ENCODE measurements around the gene SLC16A1. TPM values are rescaled to one million over a fixed set of nuclear protein-coding genes. Genes with fewer than 3 reads are reported as not detected.

Gene SLC16A1
- total RNA-seq, 2 experiments from 2014 or later = 59.0 to 61.4 TPM

GRCh38 chr1:112934577-112934976 lies 21.4 kb downstream of the SLC16A1 start:
- H3K9me3 Mint-ChIP-seq = no peaks in the 10 kb centered on the region
- ChIA-PET POLR2A (no interaction called here), CTCF (interaction anchor here (0.5 to 2.5 kb wide), 2 partner anchors 22 to 54 kb away, joined by 3 to 6 read pairs; partner anchors contain the start of gene SLC16A1)
- peak overlapping the region; percentile 10 for H3K27ac Mint-ChIP-seq
- no peak for DNase-seq
- peaks cover 54% of the 10 kb centered on the region for H3K4me1 Mint-ChIP-seq
- no peak overlapping the region for H3K4me3 Mint-ChIP-seq
- no peaks in the 10 kb centered on the region for H3K27me3 Mint-ChIP-seq
- H3K36me3 Mint-ChIP-seq (ENCODE audit: low read depth) = peaks cover 11% of the 10 kb centered on the region

- Mint-ChIP-seq H3K9me3 (no peaks in the 10 kb centered on the region), H3K27me3 (no peaks in the 10 kb centered on the region), H3K4me3 (no peak overlapping the region), H3K27ac (peak overlapping the region; percentile 10), H3K4me1 (peaks cover 50% of the 10 kb centered on the region), H3K36me3 (ENCODE audit: low read depth) (peaks cover 12% of the 10 kb centered on the region)
- ChIA-PET CTCF (interaction anchor here (0.5 to 2.5 kb wide), 2 partner anchors 22 to 54 kb away, joined by 3 to 6 read pairs; partner anchors contain the start of gene SLC16A1), POLR2A (no interaction called here)
- no peak for DNase-seq
These were observed 22.0 kb downstream of the SLC16A1 start for GRCh38 chr1:112933820-112934571.

DNA sequence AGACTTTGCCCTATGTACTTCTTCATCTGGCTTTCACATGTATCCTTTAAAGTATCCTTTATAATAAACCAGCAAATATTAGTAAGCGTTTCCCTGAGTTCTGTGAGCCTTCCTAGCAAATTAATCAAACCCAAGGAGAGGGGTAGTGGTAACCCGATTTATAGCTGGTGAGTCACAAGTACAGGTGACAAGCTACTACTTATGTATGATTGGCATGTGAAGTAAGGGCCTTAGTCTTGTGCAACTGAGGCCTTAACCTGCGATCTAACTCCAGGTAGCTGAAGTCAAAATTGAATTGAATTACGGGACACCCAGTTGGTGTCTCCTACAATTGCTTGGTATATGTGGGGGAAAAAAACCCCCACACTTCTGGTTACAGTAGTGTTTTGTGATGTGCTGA lies 26.0 kb downstream of the SLC16A1 start:
- DNase-seq = no peak
- Mint-ChIP-seq H3K27me3 (no peaks in the 10 kb centered on the region), H3K36me3 (ENCODE audit: low read depth) (peaks cover 26% of the 10 kb centered on the region), H3K4me3 (no peak overlapping the region), H3K4me1 (peaks cover 18% of the 10 kb centered on the region), H3K9me3 (no peaks in the 10 kb centered on the region), H3K27ac (no peak overlapping the region)
- POLR2A ChIA-PET = interaction anchor here (1.0 to 1.3 kb wide), 2 partner anchors 24 to 26 kb away, joined by 4 read pairs; partner anchors contain the start of gene SLC16A1
- CTCF ChIA-PET = interaction anchor here (0.7 to 1.3 kb wide), 3 partner anchors 50 to 143 kb away, joined by 3 to 5 read pairs (median 4); partner anchors contain the start of gene LRIG2

GRCh38 chr1:112927462-112927990 lies 28.5 kb downstream of the SLC16A1 start:
- Mint-ChIP-seq H3K27ac (no peak overlapping the region), H3K27me3 (no peaks in the 10 kb centered on the region), H3K9me3 (no peaks in the 10 kb centered on the region), H3K36me3 (ENCODE audit: low read depth) (peaks cover 28% of the 10 kb centered on the region), H3K4me3 (no peak overlapping the region), H3K4me1 (peaks cover 11% of the 10 kb centered on the region)
- POLR2A ChIA-PET = no interaction called here
- CTCF ChIA-PET = interaction anchor here (0.5 to 1.4 kb wide), 2 partner anchors 9 to 12 kb away, joined by 3 to 4 read pairs; no protein-coding TSS in a partner anchor
- no peak for DNase-seq

DNA sequence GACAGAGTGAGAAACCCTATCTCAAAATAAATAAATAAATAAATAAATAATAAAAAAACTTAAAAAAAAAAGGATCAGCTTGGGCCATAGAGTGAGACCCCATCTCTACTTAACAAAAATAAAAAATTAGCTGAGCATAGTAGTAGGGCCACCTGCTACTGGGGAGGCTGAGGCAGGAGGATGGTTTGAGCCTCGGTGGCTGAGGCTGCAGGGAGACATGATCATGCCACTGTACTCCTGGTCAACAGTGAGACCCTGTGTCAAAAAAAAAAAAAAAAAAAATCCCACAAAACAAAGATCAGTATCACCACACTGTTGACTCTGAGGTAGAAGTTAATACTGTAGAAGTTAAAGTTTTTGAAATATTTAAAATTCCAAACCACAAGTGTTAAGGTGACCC lies 29.1 kb downstream of the SLC16A1 start:
- no peak overlapping the region for H3K27ac Mint-ChIP-seq
- H3K4me1 Mint-ChIP-seq = peaks cover 8% of the 10 kb centered on the region
- H3K36me3 Mint-ChIP-seq (ENCODE audit: low read depth) = peaks cover 27% of the 10 kb centered on the region
- ChIA-PET POLR2A (no interaction called here), CTCF (interaction anchor here (0.5 to 1.4 kb wide), 2 partner anchors 9 to 11 kb away, joined by 3 to 4 read pairs; no protein-coding TSS in a partner anchor)
- DNase-seq = no peak
- H3K9me3 Mint-ChIP-seq = no peaks in the 10 kb centered on the region
- no peak overlapping the region for H3K4me3 Mint-ChIP-seq
- H3K27me3 Mint-ChIP-seq = no peaks in the 10 kb centered on the region

DNA sequence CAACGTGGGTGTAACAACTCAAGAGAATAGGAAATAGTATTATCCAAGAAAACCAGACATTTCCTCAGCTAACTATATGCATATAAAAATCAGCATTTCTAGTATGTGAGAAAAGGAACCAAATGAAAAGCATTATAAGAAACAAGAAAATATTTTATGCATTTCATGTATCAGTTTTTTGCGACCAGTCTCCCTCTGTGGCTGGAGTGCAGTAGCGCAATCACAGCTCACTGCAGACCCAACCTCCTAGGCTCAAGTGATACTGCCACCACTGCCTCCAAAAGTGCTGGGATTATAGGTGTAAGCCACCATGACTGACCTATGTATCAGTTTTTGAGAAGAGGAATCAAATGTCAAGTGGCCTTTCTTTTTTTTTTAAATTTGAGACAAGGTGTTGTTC lies 31.0 kb downstream of the SLC16A1 start:
- H3K27me3 Mint-ChIP-seq = no peaks in the 10 kb centered on the region
- H3K9me3 Mint-ChIP-seq = no peaks in the 10 kb centered on the region
- no peak for DNase-seq
- H3K27ac Mint-ChIP-seq = no peak overlapping the region
- POLR2A ChIA-PET = no interaction called here
- no peak overlapping the region for H3K4me3 Mint-ChIP-seq
- CTCF ChIA-PET = interaction anchor here (0.8 to 1.0 kb wide), 2 partner anchors 11 to 148 kb away, joined by 3 read pairs; partner anchors contain the start of gene LRIG2
- H3K36me3 Mint-ChIP-seq (ENCODE audit: low read depth) = peaks cover 25% of the 10 kb centered on the region
- peaks cover 7% of the 10 kb centered on the region for H3K4me1 Mint-ChIP-seq

DNA sequence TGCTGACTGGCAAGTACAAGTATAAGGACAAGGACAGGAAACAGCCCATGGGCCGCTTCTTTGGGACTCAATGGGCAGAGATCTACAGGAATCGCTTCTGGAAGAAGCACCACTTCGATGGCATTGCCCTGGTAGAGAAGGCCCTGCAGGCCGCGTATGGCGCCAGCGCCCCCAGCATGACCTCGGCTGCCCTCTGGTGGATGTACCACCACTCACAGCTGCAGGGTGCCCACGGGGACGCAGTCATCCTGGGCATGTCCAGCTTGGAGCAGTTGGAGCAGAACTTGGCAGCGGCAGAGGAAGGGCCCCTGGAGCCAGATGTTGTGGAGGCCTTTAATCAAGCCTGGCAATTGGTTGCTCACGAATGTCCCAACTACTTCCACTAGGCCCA lies 32.0 kb downstream of the SLC16A1 start:
- no peak overlapping the region for H3K27ac Mint-ChIP-seq
- peaks cover 7% of the 10 kb centered on the region for H3K4me1 Mint-ChIP-seq
- DNase-seq = no peak
- peaks cover 24% of the 10 kb centered on the region for H3K36me3 Mint-ChIP-seq (ENCODE audit: low read depth)
- H3K9me3 Mint-ChIP-seq = no peaks in the 10 kb centered on the region
- no peaks in the 10 kb centered on the region for H3K27me3 Mint-ChIP-seq
- ChIA-PET POLR2A (no interaction called here), CTCF (no interaction called here)
- no peak overlapping the region for H3K4me3 Mint-ChIP-seq

DNA sequence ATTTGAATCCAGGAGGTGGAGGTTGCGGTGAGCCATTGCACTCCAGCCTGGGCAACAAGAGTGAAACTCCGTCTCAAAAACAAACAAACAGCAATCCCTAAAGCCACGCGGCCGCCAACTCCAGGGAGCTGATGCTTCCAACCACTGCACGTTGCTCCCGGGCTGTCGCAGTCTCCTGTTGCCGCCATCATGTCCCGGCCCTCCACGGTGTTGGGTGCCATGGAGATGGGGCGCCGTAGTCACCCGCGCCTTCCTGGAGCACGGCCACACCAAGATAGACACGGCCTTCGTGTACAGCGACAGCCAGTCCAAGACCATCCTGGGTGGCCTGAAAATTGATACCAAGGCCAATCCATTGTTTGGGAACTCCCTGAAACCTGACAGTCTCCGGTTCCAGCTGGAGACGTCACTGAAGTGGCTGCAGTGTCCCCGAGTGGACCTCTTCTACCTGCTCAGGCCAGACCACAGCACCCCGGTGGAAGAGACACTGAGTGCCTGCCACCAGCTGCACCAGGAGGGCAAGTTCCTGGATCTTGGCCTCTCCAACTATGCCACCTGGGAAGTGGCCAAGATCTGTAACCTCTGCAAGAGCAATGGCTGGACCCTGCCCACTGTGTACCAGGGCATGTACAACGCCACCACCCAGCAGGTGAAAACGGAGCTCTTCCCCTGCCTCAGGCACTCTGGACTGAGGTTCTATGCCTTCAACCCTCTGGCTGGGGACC lies 32.6 kb downstream of the SLC16A1 start:
- no peaks in the 10 kb centered on the region for H3K27me3 Mint-ChIP-seq
- no peak overlapping the region for H3K4me3 Mint-ChIP-seq
- H3K36me3 Mint-ChIP-seq (ENCODE audit: low read depth) = peaks cover 22% of the 10 kb centered on the region
- no peaks in the 10 kb centered on the region for H3K9me3 Mint-ChIP-seq
- peaks cover 7% of the 10 kb centered on the region for H3K4me1 Mint-ChIP-seq
- no peak for DNase-seq
- POLR2A ChIA-PET = no interaction called here
- CTCF ChIA-PET = no interaction called here
- no peak overlapping the region for H3K27ac Mint-ChIP-seq

DNA sequence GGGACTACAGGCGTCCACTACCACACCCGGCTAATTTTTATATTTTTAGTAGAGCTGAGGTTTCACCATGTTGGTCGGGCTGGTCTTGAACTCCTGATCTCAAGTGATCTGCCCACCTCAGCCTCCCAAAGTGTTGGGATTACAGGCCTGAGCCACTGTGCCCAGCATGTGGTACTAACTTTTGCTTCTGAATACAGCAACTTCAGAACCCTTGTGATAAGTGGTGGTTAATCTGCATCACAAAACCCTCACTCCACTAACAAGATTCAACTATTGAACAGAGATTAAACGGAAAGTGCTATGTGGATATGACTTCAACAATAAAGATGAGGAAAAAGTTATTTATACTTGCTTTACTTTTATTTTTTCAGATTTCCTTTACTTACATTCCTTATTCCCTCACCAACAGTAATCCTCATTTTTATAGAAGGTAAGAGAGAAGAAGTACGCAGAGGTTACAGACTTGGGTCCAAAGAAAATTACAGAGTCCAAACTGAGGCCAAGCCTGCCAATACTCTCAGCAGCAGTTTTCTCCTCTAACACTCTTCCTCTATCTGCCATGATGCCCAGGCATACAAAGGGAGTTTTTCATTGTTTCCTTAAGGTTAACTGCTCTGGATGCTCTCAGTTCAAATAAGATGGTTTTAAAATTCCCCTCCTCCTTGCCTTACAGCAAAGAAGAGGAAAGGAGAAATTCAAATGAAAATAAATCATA lies 44.3 kb downstream of the SLC16A1 start:
- CTCF ChIA-PET = interaction anchor here (0.6 kb wide), 1 partner anchor 161 kb away, joined by 3 read pairs; no protein-coding TSS in a partner anchor
- POLR2A ChIA-PET = interaction anchor here (1.5 kb wide), 1 partner anchor 45 kb away, joined by 3 read pairs; the partner anchor contains the start of gene SLC16A1
- H3K4me3 Mint-ChIP-seq = no peak overlapping the region
- DNase-seq = no peak
- no peaks in the 10 kb centered on the region for H3K9me3 Mint-ChIP-seq
- no peaks in the 10 kb centered on the region for H3K27me3 Mint-ChIP-seq
- peaks cover 36% of the 10 kb centered on the region for H3K36me3 Mint-ChIP-seq (ENCODE audit: low read depth)
- peaks cover under 1% of the 10 kb centered on the region for H3K4me1 Mint-ChIP-seq
- H3K27ac Mint-ChIP-seq = no peak overlapping the region

- Mint-ChIP-seq H3K27ac (no peak overlapping the region), H3K36me3 (ENCODE audit: low read depth) (peaks cover 27% of the 10 kb centered on the region), H3K4me3 (no peak overlapping the region), H3K27me3 (no peaks in the 10 kb centered on the region), H3K9me3 (no peaks in the 10 kb centered on the region), H3K4me1 (peaks cover 13% of the 10 kb centered on the region)
- CTCF ChIA-PET = interaction anchor here (1.0 kb wide), 1 partner anchor 193 kb away, joined by 3 read pairs; no protein-coding TSS in a partner anchor
- POLR2A ChIA-PET = no interaction called here
- no peak for DNase-seq
These were observed 46.1 kb downstream of the SLC16A1 start for GRCh38 chr1:112909847-112910246.

GRCh38 chr1:112906150-112906698 lies 49.8 kb downstream of the SLC16A1 start:
- Mint-ChIP-seq H3K27me3 (no peaks in the 10 kb centered on the region), H3K27ac (no peak overlapping the region), H3K9me3 (peaks cover 1% of the 10 kb centered on the region), H3K4me3 (no peak overlapping the region), H3K4me1 (peaks cover 34% of the 10 kb centered on the region), H3K36me3 (ENCODE audit: low read depth) (peaks cover 17% of the 10 kb centered on the region)
- DNase-seq = no peak
- POLR2A ChIA-PET = no interaction called here
- CTCF ChIA-PET = interaction anchor here (0.8 to 1.8 kb wide), 2 partner anchors 24 to 166 kb away, joined by 3 to 5 read pairs; partner anchors contain the start of gene LRIG2

DNA sequence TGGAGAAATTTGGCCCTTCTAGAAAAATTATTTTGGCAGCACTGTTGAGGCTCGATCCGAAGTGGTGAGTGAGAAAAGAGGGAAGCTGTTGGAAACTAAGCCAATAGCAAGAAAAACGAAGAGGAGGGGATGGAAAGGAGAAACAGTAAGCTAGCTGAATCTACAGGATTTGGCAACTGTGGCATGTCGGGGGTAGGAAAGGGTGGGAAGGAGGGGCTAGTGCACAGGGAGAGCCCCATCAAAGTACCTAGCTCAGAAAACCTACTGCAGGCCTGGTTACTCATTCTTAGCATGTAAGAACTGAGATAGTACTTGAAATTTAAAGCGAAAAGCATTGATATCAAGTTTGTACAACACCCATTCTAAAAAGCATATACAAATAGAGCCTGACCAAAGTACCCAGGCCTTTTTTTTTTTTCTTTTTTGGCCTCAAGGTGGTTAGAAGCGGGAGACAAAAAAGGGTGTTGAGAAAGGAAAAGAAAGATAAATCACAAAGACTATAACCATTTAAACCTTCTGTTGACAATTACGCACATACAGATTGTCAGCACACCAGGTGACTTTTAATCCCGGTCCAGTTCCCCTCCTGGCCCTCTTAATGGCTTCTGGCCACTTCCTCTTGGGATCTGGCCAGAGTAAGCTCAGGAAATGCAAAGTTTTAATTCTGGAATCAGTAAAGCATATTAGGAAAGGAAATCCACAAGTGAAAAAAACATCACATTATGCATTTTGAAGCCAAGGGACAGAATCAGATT lies 50.4 kb downstream of the SLC16A1 start:
- Mint-ChIP-seq H3K27ac (no peak overlapping the region), H3K4me3 (no peak overlapping the region), H3K27me3 (no peaks in the 10 kb centered on the region), H3K36me3 (ENCODE audit: low read depth) (peaks cover 11% of the 10 kb centered on the region), H3K4me1 (peaks cover 35% of the 10 kb centered on the region), H3K9me3 (peaks cover 3% of the 10 kb centered on the region)
- no peak for DNase-seq
- POLR2A ChIA-PET = no interaction called here
- CTCF ChIA-PET = interaction anchor here (0.6 to 1.8 kb wide), 3 partner anchors 24 to 167 kb away, joined by 3 to 5 read pairs (median 3); partner anchors contain the start of gene LRIG2

Data from activated CD4-positive, alpha-beta memory T cell treated with anti-CD3 and anti-CD28 coated beads, Interleukin-2, amount 10 ng/mL, durations not matched to agents 7 days and 5 days (primary cell).